Lower leg skin (tissue), 3 donors: Measurements from ENCODE around the gene GRIN2D.

Source experiments
- CTCF ChIP-seq, 3 donors: fragments of 450-650 bp; IDR thresholded peaks; one replicate each; pipeline ENCODE4 v1.5.1; 2016; ENCODE audit warnings: antibody characterized with exemption in 3 of 3, mild to moderate bottlenecking in 3 of 3, moderate library complexity in 2 of 3
- POLR2A ChIP-seq, 2 donors: fragments of 450-650 bp; IDR thresholded peaks; one replicate each; pipeline ENCODE4 v1.6.1; 2016 to 2017; ENCODE audit warnings: antibody characterized with exemption in 2 of 2, mild to moderate bottlenecking in 1 of 2, moderate library complexity in 1 of 2

GRCh38 chr19:48363810-48364597, 29.5 kb upstream of the GRIN2D start, which contains the start of the genes SYNGR4 and TMEM143:
- TF ChIP-seq CTCF (IDR thresholded peaks at IDR 0.05) (no peak), POLR2A (IDR thresholded peaks at IDR 0.05) (peak in 1 of 2 donors; percentile 28)
